ENCODE measurements around the gene TRMT11.

Gene TRMT11

GRCh38 chr6:125987026-125987617, 782 bp downstream of the TRMT11 start:
- peak overlapping the region; percentile 73 for H3K27ac ChIP-seq (replicated peaks)
- TF ChIP-seq SPI1 (IDR thresholded peaks at IDR 0.05; ENCODE audit: borderline replicate concordance, low read depth) (no peak), POLR2AphosphoS5 (IDR thresholded peaks at IDR 0.05; ENCODE audit: low read depth) (no peak), CTCF (IDR thresholded peaks at IDR 0.05; ENCODE audit: insufficient read depth, low read length) (no peak), REST (IDR thresholded peaks at IDR 0.05; ENCODE audit: insufficient replicate concordance, low read depth) (no peak), GABPA (IDR thresholded peaks at IDR 0.05; ENCODE audit: low read depth) (no peak)
- H3K27me3 ChIP-seq (ENCODE audit: insufficient read depth, poor library complexity, severe bottlenecking) = no peaks in the 10 kb centered on the region
- peak overlapping the region; percentile 98 for H3K4me3 ChIP-seq (replicated peaks; ENCODE audit: insufficient read depth, low read length)
- DNase-seq (ENCODE audit: low read depth in 1 of 2, low spot score in 1 of 2) = peak; percentile 21 to 32

GRCh38 chr6:125988280-125988679, 1.9 kb downstream of the TRMT11 start:
- no peak overlapping the region for H3K27ac ChIP-seq (replicated peaks)
- H3K27me3 ChIP-seq (ENCODE audit: insufficient read depth, poor library complexity, severe bottlenecking) = no peaks in the 10 kb centered on the region
- no peak for TF ChIP-seq GABPA (IDR thresholded peaks at IDR 0.05; ENCODE audit: low read depth)
- no peak for TF ChIP-seq SPI1 (IDR thresholded peaks at IDR 0.05; ENCODE audit: borderline replicate concordance, low read depth)
- TF ChIP-seq REST (IDR thresholded peaks at IDR 0.05; ENCODE audit: insufficient replicate concordance, low read depth) = no peak
- no peak for TF ChIP-seq CTCF (IDR thresholded peaks at IDR 0.05; ENCODE audit: insufficient read depth, low read length)
- no peak for TF ChIP-seq POLR2AphosphoS5 (IDR thresholded peaks at IDR 0.05; ENCODE audit: low read depth)
- no peak for DNase-seq (ENCODE audit: low read depth in 1 of 2, low spot score in 1 of 2)
- H3K4me3 ChIP-seq (replicated peaks; ENCODE audit: insufficient read depth, low read length) = no peak overlapping the region

GRCh38 chr6:125989631-125990030, 3.3 kb downstream of the TRMT11 start:
- no peak for TF ChIP-seq SPI1 (IDR thresholded peaks at IDR 0.05; ENCODE audit: borderline replicate concordance, low read depth)
- H3K4me3 ChIP-seq (replicated peaks; ENCODE audit: insufficient read depth, low read length) = no peak overlapping the region

GRCh38 chr6:125991653-125992052, 5.3 kb downstream of the TRMT11 start:
- H3K27me3 ChIP-seq (ENCODE audit: insufficient read depth, poor library complexity, severe bottlenecking) = no peaks in the 10 kb centered on the region
- H3K27ac ChIP-seq (replicated peaks) = no peak overlapping the region
- TF ChIP-seq CTCF (IDR thresholded peaks at IDR 0.05; ENCODE audit: insufficient read depth, low read length) = no peak
- TF ChIP-seq POLR2AphosphoS5 (IDR thresholded peaks at IDR 0.05; ENCODE audit: low read depth) = no peak
- no peak for TF ChIP-seq SPI1 (IDR thresholded peaks at IDR 0.05; ENCODE audit: borderline replicate concordance, low read depth)
- TF ChIP-seq GABPA (IDR thresholded peaks at IDR 0.05; ENCODE audit: low read depth) = no peak
- TF ChIP-seq REST (IDR thresholded peaks at IDR 0.05; ENCODE audit: insufficient replicate concordance, low read depth) = no peak
- no peak for DNase-seq (ENCODE audit: low read depth in 1 of 2, low spot score in 1 of 2)
- H3K4me3 ChIP-seq (replicated peaks; ENCODE audit: insufficient read depth, low read length) = no peak overlapping the region

More at GRCh38 chr6:125989631-125990030, 3.3 kb downstream of the TRMT11 start:
- no peak for DNase-seq (ENCODE audit: low read depth in 1 of 2, low spot score in 1 of 2)
- Histone ChIP-seq H3K27ac (replicated peaks) (no peak overlapping the region), H3K27me3 (ENCODE audit: insufficient read depth, poor library complexity, severe bottlenecking) (no peaks in the 10 kb centered on the region)
